ENCODE data around the gene ABI3BP. TPM values are rescaled to one million over a fixed set of nuclear protein-coding genes. Genes with fewer than 3 reads are reported as not detected.

The ABI3BP gene
- total RNA-seq, 1 experiment from 2014 or later: 5.2 TPM

DNA sequence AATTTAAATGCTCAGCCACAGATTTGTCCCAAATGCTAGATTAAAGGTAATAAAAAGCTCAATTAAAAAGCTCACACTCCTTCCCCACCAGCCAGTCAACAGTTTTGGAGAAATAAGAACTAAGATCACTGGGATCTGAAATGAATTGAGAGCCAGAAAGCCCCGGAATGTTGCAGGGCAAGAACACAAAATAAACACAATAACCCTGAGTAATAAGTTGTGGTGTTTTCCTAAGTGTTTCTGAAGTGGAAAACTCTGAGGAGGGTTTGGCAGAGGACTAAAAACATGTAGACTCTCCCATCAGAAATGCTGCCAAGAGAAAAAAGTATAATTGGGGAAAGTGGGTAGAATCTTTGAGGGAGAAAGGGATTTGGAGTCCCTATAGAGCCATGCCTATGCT lies 127.8 kb downstream of the ABI3BP start:
- TF ChIP-seq, protein P1, sequence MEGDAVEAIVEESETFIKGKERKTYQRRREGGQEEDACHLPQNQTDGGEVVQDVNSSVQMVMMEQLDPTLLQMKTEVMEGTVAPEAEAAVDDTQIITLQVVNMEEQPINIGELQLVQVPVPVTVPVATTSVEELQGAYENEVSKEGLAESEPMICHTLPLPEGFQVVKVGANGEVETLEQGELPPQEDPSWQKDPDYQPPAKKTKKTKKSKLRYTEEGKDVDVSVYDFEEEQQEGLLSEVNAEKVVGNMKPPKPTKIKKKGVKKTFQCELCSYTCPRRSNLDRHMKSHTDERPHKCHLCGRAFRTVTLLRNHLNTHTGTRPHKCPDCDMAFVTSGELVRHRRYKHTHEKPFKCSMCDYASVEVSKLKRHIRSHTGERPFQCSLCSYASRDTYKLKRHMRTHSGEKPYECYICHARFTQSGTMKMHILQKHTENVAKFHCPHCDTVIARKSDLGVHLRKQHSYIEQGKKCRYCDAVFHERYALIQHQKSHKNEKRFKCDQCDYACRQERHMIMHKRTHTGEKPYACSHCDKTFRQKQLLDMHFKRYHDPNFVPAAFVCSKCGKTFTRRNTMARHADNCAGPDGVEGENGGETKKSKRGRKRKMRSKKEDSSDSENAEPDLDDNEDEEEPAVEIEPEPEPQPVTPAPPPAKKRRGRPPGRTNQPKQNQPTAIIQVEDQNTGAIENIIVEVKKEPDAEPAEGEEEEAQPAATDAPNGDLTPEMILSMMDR (IDR thresholded peaks at IDR 0.05; ENCODE audit: unreplicated experiment): no peak
- Mint-ChIP-seq H3K27me3 (ENCODE audit: unreplicated experiment) (no peaks in the 10 kb centered on the region), H3K4me3 (ENCODE audit: low read depth, unreplicated experiment) (no peak overlapping the region), H3K36me3 (ENCODE audit: insufficient read depth, unreplicated experiment) (no peaks in the 10 kb centered on the region), H3K9me3 (ENCODE audit: low read depth, unreplicated experiment) (no peaks in the 10 kb centered on the region), H3K27ac (ENCODE audit: unreplicated experiment) (no peak overlapping the region), H3K4me1 (ENCODE audit: low read depth, unreplicated experiment) (no peaks in the 10 kb centered on the region)
- no peak for DNase-seq
- CTCF ChIA-PET: no interaction called here
- BruUV-seq (replicated peaks): no TSS peak
- intact Hi-C loops (cut with micrococcal nuclease; ENCODE audit: unreplicated experiment): no loop called here

DNA sequence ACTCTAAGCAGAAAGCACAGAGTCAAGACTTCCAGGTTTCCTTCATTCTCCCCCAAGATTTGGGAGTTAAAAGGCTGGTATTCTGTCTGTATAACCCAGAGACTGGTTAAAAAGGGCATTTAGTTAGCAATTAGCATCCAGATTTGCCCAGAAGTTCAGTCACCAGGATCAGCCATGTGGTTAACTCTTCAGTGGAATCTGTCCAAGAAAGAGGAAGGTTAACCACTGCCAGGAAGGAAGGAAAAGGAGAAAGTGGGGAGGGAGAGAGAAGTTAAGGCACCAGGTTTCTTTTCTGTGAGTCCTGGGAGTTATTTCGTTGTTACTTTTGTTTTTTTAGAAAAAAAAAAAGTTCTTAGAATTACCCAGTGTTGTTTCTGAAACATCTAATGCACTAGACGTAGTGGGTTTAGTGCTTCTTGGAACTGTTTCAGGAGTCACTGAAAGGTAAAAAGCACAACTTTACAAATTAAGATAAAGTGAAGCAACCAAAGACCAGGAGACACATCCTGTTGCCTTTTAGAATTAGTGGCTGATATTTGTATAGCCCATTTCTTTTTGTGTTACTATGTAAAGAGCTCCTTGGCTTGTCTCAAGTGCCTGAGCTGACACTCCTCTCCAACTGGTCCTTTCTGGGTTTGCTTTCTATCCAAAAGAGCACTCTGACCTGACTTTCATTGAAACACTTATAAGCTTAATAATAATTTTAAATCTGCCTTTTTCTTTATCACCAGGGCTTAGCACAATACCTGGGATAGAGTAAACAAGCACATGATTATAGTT lies 128.6 kb downstream of the ABI3BP start:
- H3K36me3 Mint-ChIP-seq (ENCODE audit: insufficient read depth, unreplicated experiment): no peaks in the 10 kb centered on the region
- H3K27me3 Mint-ChIP-seq (ENCODE audit: unreplicated experiment): no peaks in the 10 kb centered on the region
- intact Hi-C loops (cut with micrococcal nuclease; ENCODE audit: unreplicated experiment): no loop called here
- no peaks in the 10 kb centered on the region for H3K4me1 Mint-ChIP-seq (ENCODE audit: low read depth, unreplicated experiment)
- DNase-seq: no peak
- H3K4me3 Mint-ChIP-seq (ENCODE audit: low read depth, unreplicated experiment): no peak overlapping the region
- TF ChIP-seq, protein P1 (IDR thresholded peaks at IDR 0.05; ENCODE audit: unreplicated experiment): no peak
- CTCF ChIA-PET: interaction anchor here (0.7 kb wide), 1 partner anchor 1900 kb away, joined by 3 read pairs; no protein-coding TSS in a partner anchor
- BruUV-seq (replicated peaks): no TSS peak
- H3K9me3 Mint-ChIP-seq (ENCODE audit: low read depth, unreplicated experiment): no peaks in the 10 kb centered on the region
- H3K27ac Mint-ChIP-seq (ENCODE audit: unreplicated experiment): no peak overlapping the region

DNA sequence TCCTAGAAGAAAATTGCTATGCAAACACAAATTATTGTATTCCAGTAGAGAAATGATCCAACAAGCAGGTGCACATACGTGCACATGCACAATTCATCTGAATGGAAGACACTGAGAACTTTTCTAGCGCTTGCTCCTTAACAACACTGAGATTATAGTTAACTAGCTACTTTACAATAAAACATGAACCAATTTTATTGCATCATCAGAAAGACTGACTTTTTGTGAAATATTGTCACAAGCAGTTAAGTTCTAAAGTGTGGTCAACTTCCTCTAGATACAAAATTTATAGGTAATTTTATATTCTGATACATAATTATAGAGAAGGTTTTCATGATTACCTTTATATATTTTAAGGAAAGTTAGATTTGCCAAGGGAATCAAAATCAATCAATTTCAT lies 135.4 kb downstream of the ABI3BP start:
- intact Hi-C loops (cut with micrococcal nuclease; ENCODE audit: unreplicated experiment): no loop called here
- TF ChIP-seq, protein P1 (IDR thresholded peaks at IDR 0.05; ENCODE audit: unreplicated experiment): no peak
- no peaks in the 10 kb centered on the region for H3K4me1 Mint-ChIP-seq (ENCODE audit: low read depth, unreplicated experiment)
- H3K4me3 Mint-ChIP-seq (ENCODE audit: low read depth, unreplicated experiment): no peak overlapping the region
- no peak for DNase-seq
- CTCF ChIA-PET: no interaction called here
- H3K27me3 Mint-ChIP-seq (ENCODE audit: unreplicated experiment): no peaks in the 10 kb centered on the region
- no peak overlapping the region for H3K27ac Mint-ChIP-seq (ENCODE audit: unreplicated experiment)
- BruUV-seq (replicated peaks): no TSS peak
- H3K9me3 Mint-ChIP-seq (ENCODE audit: low read depth, unreplicated experiment): no peaks in the 10 kb centered on the region
- H3K36me3 Mint-ChIP-seq (ENCODE audit: insufficient read depth, unreplicated experiment): no peaks in the 10 kb centered on the region

DNA sequence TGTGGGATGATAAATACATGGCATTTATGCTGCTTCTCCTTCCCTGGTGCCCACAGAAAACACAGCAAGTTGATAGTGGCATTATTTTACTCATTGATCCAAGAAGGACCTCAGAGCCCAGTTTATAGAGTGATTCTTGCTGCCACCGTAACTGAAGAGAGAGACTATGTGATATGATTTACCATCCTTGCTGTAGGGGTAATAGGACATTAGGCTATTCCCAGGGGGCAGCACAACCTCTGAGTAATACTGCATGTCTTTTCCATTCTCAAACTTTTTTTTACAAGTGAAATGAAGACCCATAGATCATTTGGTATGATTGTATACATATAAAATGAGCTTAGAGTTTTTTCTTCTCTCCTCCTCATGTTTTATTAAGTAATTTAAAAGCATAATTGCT lies 136.4 kb downstream of the ABI3BP start:
- no peaks in the 10 kb centered on the region for H3K4me1 Mint-ChIP-seq (ENCODE audit: low read depth, unreplicated experiment)
- CTCF ChIA-PET: interaction anchor here (0.6 kb wide), 2 partner anchors 10 to 339 kb away, joined by 3 to 4 read pairs; no protein-coding TSS in a partner anchor

More for the DNA sequence above, 136.4 kb downstream of the ABI3BP start:
- no peaks in the 10 kb centered on the region for H3K27me3 Mint-ChIP-seq (ENCODE audit: unreplicated experiment)
- no peaks in the 10 kb centered on the region for H3K36me3 Mint-ChIP-seq (ENCODE audit: insufficient read depth, unreplicated experiment)
- intact Hi-C loops (cut with micrococcal nuclease; ENCODE audit: unreplicated experiment): no loop called here
- no peak overlapping the region for H3K4me3 Mint-ChIP-seq (ENCODE audit: low read depth, unreplicated experiment)
- no peak for DNase-seq
- H3K27ac Mint-ChIP-seq (ENCODE audit: unreplicated experiment): no peak overlapping the region
- TF ChIP-seq, protein P1 (IDR thresholded peaks at IDR 0.05; ENCODE audit: unreplicated experiment): no peak
- no TSS peak for BruUV-seq (replicated peaks)
- no peaks in the 10 kb centered on the region for H3K9me3 Mint-ChIP-seq (ENCODE audit: low read depth, unreplicated experiment)

Data from Calu3 (cell line).